ENCODE results near the gene MAML3.

MAML3 gene

GRCh38 chr4:139887962-139888735, 265.8 kb downstream of the MAML3 start:
- Histone ChIP-seq H3K27ac (ENCODE audit: poor library complexity, severe bottlenecking) (peak overlapping the region; percentile 87), H3K36me3 (ENCODE audit: low read depth) (no peaks in the 10 kb centered on the region), H3K9me3 (ENCODE audit: severe bottlenecking) (no peaks in the 10 kb centered on the region), H3K4me3 (ENCODE audit: severe bottlenecking) (no peak overlapping the region), H3K27me3 (ENCODE audit: insufficient read depth, poor library complexity, severe bottlenecking) (no peaks in the 10 kb centered on the region), H3K4me1 (ENCODE audit: insufficient read depth, poor library complexity, severe bottlenecking) (peaks cover 51% of the 10 kb centered on the region)
- ATAC-seq (ENCODE audit: low read depth): peak; percentile 82
- DNase-seq (ENCODE audit: low spot score): peak; percentile 90
- TF ChIP-seq CTCF (IDR thresholded peaks at IDR 0.05; ENCODE audit: poor library complexity, severe bottlenecking): no peak

DNA sequence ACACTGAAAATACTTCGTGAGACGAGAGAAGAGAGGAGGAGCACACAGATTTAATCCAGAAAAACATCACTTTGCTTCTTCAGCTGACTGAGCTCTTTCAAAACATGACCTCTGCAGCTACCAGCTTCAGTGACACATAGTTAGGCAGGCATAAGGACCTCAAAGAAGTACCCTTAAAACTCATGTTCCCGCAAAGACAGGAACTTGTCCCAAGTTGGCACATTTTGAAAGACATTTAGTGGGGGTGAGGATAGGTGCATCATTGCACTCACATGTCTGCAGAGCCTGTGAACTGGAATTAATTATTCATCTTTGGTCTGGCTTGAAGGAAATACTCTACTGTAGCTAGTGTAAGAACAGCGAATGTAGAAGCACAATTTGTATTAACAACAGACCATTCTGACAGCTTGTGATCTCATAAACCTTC, 266.6 kb downstream of the MAML3 start:
- Histone ChIP-seq H3K27me3 (ENCODE audit: insufficient read depth, poor library complexity, severe bottlenecking) (no peaks in the 10 kb centered on the region), H3K36me3 (ENCODE audit: low read depth) (no peaks in the 10 kb centered on the region), H3K4me3 (ENCODE audit: severe bottlenecking) (peak overlapping the region; percentile 25), H3K27ac (ENCODE audit: poor library complexity, severe bottlenecking) (peak overlapping the region; percentile 87), H3K4me1 (ENCODE audit: insufficient read depth, poor library complexity, severe bottlenecking) (peaks cover 48% of the 10 kb centered on the region), H3K9me3 (ENCODE audit: severe bottlenecking) (no peaks in the 10 kb centered on the region)
- ATAC-seq (ENCODE audit: low read depth): peak; percentile 11; the same call in 2 of the 3 replicates
- no peak for DNase-seq (ENCODE audit: low spot score)
- no peak for TF ChIP-seq CTCF (IDR thresholded peaks at IDR 0.05; ENCODE audit: poor library complexity, severe bottlenecking)

- Histone ChIP-seq H3K4me1 (ENCODE audit: insufficient read depth, poor library complexity, severe bottlenecking) (peaks cover 48% of the 10 kb centered on the region), H3K27me3 (ENCODE audit: insufficient read depth, poor library complexity, severe bottlenecking) (no peaks in the 10 kb centered on the region), H3K27ac (ENCODE audit: poor library complexity, severe bottlenecking) (peak overlapping the region; percentile 87), H3K4me3 (ENCODE audit: severe bottlenecking) (peak overlapping the region; percentile 25), H3K9me3 (ENCODE audit: severe bottlenecking) (no peaks in the 10 kb centered on the region), H3K36me3 (ENCODE audit: low read depth) (no peaks in the 10 kb centered on the region)
- ATAC-seq (ENCODE audit: low read depth) (no peak), DNase-seq (ENCODE audit: low spot score) (no peak)
- no peak for TF ChIP-seq CTCF (IDR thresholded peaks at IDR 0.05; ENCODE audit: poor library complexity, severe bottlenecking)
Measured at GRCh38 chr4:139886798-139887197, 267.2 kb downstream of the MAML3 start.

DNA sequence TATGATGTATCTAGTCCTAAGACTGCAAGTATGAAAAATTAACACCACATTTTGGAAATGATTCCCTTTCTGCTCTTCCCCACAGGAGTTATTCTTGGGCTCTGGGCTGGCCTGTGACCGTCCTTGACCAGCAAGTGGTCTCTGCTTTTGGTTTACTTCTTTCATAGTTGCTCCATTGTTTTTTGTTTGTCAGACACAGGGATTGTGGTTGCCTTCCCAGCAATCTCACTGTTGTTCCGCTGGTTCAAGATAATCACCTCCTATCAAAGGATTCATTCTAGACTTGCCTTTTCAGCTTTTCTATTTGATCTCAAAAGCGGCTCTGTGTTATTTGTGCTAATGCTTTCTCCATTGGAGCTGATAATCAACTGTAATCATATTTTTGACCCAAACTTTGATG, 269.5 kb downstream of the MAML3 start:
- no peak overlapping the region for H3K27ac ChIP-seq (ENCODE audit: poor library complexity, severe bottlenecking)
- H3K36me3 ChIP-seq (ENCODE audit: low read depth): no peaks in the 10 kb centered on the region
- H3K4me1 ChIP-seq (ENCODE audit: insufficient read depth, poor library complexity, severe bottlenecking): peaks cover 30% of the 10 kb centered on the region
- H3K27me3 ChIP-seq (ENCODE audit: insufficient read depth, poor library complexity, severe bottlenecking): no peaks in the 10 kb centered on the region
- H3K9me3 ChIP-seq (ENCODE audit: severe bottlenecking): no peaks in the 10 kb centered on the region
- DNase-seq (ENCODE audit: low spot score) (no peak), ATAC-seq (ENCODE audit: low read depth) (no peak)
- no peak overlapping the region for H3K4me3 ChIP-seq (ENCODE audit: severe bottlenecking)
- no peak for TF ChIP-seq CTCF (IDR thresholded peaks at IDR 0.05; ENCODE audit: poor library complexity, severe bottlenecking)

- no peak for TF ChIP-seq CTCF (IDR thresholded peaks at IDR 0.05; ENCODE audit: poor library complexity, severe bottlenecking)
- no peaks in the 10 kb centered on the region for H3K27me3 ChIP-seq (ENCODE audit: insufficient read depth, poor library complexity, severe bottlenecking)
- no peaks in the 10 kb centered on the region for H3K4me1 ChIP-seq (ENCODE audit: insufficient read depth, poor library complexity, severe bottlenecking)
- no peaks in the 10 kb centered on the region for H3K9me3 ChIP-seq (ENCODE audit: severe bottlenecking)
- no peak for DNase-seq (ENCODE audit: low spot score)
- ATAC-seq (ENCODE audit: low read depth): no peak
- no peak overlapping the region for H3K4me3 ChIP-seq (ENCODE audit: severe bottlenecking)
- no peaks in the 10 kb centered on the region for H3K36me3 ChIP-seq (ENCODE audit: low read depth)
- no peak overlapping the region for H3K27ac ChIP-seq (ENCODE audit: poor library complexity, severe bottlenecking)
Measured at GRCh38 chr4:139880841-139881240, 273.1 kb downstream of the MAML3 start.

All from RWPE2 (cell line).